GM12874 (cell line): Measurements from ENCODE around the gene NOL4L.

ENCODE experiments used
- TF ChIP-seq, protein P1 (sequence below): IDR thresholded peaks from 2 replicates; pipeline ENCODE4 v1.5.1; 2011; ENCODE audit warnings: low read depth, mild to moderate bottlenecking, control low read depth, low read length, moderate library complexity; ENCODE audit not compliant: insufficient read depth

Gene NOL4L

DNA sequence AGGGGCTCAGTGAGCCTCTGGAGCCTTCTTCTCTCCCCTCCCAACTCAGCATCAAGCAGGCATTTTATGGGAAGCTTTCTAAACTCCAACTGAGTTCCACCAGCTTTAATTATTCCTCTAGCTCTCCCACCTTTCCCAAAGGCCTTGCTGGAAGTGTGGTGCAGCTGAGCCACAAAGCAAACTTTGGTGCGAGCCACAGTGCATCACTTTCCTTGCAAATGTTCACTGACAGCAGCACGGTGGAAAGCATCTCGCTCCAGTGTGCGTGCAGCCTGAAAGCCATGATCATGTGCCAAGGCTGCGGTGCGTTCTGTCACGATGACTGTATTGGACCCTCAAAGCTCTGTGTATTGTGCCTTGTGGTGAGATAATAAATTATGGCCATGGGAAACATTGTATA, 148.2 kb downstream of the NOL4L start:
- TF ChIP-seq, protein P1, sequence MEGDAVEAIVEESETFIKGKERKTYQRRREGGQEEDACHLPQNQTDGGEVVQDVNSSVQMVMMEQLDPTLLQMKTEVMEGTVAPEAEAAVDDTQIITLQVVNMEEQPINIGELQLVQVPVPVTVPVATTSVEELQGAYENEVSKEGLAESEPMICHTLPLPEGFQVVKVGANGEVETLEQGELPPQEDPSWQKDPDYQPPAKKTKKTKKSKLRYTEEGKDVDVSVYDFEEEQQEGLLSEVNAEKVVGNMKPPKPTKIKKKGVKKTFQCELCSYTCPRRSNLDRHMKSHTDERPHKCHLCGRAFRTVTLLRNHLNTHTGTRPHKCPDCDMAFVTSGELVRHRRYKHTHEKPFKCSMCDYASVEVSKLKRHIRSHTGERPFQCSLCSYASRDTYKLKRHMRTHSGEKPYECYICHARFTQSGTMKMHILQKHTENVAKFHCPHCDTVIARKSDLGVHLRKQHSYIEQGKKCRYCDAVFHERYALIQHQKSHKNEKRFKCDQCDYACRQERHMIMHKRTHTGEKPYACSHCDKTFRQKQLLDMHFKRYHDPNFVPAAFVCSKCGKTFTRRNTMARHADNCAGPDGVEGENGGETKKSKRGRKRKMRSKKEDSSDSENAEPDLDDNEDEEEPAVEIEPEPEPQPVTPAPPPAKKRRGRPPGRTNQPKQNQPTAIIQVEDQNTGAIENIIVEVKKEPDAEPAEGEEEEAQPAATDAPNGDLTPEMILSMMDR = no peak

DNA sequence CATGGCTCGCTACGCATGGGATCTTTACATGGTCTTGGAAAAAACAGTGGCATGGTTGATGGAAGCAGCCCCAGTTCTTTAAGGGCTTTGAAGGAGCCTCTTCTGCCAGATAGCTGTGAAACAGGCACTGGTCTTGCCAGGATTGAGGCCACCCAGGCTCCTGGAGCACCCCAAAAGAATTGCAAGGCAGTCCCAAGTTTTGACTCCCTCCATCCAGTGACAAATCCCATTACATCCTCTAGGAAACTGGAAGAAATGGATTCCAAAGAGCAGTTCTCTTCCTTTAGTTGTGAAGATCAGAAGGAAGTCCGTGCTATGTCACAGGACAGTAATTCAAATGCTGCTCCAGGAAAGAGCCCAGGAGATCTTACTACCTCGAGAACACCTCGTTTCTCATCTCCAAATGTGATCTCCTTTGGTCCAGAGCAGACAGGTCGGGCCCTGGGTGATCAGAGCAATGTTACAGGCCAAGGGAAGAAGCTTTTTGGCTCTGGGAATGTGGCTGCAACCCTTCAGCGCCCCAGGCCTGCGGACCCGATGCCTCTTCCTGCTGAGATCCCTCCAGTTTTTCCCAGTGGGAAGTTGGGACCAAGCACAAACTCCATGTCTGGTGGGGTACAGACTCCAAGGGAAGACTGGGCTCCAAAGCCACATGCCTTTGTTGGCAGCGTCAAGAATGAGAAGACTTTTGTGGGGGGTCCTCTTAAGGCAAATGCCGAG, 148.8 kb downstream of the NOL4L start:
- TF ChIP-seq, protein P1 = no peak

DNA sequence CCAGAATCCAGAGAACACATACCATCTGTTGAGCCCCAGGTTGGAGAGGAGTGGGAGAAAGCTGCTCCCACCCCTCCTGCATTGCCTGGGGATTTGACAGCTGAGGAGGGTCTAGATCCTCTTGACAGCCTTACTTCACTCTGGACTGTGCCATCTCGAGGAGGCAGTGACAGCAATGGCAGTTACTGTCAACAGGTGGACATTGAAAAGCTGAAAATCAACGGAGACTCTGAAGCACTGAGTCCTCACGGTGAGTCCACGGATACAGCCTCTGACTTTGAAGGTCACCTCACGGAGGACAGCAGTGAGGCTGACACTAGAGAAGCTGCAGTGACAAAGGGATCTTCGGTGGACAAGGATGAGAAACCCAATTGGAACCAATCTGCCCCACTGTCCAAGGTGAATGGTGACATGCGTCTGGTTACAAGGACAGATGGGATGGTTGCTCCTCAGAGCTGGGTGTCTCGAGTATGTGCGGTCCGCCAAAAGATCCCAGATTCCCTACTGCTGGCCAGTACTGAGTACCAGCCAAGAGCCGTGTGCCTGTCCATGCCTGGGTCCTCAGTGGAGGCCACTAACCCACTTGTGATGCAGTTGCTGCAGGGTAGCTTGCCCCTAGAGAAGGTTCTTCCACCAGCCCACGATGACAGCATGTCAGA, 149.6 kb downstream of the NOL4L start:
- TF ChIP-seq, protein P1 = no peak

DNA sequence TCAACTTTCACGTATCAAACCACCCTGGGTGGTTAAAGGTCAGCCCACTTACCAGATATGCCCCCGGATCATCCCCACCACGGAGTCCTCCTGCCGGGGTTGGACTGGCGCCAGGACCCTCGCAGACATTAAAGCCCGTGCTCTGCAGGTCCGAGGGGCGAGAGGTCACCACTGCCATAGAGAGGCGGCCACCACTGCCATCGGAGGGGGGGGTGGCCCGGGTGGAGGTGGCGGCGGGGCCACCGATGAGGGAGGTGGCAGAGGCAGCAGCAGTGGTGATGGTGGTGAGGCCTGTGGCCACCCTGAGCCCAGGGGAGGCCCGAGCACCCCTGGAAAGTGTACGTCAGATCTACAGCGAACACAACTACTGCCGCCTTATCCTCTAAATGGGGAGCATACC, 150.7 kb downstream of the NOL4L start:
- TF ChIP-seq, protein P1 = no peak

DNA sequence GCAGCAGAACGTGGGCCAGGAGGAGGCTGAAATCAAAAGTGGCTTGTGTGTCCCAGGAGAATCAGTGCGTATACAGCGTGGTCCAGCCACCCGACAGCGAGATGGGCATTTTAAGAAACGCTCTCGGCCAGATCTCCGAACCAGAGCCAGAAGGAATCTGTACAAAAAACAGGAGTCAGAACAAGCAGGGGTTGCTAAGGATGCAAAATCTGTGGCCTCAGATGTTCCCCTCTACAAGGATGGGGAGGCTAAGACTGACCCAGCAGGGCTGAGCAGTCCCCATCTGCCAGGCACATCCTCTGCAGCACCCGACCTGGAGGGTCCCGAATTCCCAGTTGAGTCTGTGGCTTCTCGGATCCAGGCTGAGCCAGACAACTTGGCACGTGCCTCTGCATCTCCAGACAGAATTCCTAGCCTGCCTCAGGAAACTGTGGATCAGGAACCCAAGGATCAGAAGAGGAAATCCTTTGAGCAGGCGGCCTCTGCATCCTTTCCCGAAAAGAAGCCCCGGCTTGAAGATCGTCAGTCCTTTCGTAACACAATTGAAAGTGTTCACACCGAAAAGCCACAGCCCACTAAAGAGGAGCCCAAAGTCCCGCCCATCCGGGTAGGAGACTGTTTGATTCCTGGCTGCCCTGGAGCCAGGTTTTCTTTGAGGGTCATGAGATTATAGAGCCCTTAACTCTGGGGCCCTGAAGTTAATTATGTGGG, 151.7 kb downstream of the NOL4L start:
- TF ChIP-seq, protein P1 = no peak

DNA sequence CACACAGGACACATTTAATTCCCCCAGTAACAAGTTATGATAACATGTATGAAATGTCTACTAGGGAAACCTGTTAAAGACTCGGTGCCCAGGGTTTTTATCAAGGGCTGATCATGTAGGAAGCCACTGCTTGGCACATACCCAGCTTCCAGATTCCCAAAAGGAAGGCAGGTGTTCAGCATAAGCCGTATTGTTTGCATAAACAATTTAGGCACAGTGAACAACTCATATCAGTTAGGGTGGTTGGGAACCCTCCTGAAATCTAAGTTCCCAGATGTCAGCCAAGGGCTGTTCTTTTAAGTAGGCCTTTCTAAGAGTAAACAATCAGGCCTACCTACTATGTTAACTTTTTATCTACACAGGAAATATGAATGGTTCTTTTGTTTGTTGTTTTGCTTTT, 152.9 kb downstream of the NOL4L start:
- TF ChIP-seq, protein P1 = no peak

DNA sequence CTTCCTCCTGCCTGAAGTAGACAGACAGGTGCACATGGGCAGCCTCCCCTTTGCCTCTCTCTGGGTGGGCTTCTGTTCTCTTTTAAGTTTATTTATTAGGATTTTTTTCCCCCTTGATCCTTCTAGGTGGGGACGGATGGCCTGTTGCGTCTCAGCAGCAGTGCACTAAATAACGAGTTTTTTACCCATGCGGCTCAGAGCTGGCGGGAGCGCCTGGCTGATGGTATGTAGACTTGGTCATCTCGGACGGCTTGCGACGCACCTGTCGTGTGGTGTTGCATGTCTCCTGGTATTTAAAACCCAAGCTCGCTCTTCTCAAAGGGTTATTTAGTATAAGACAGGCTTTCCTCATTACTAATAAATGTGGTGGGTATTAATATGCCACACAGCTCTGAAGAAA, 153.7 kb downstream of the NOL4L start:
- TF ChIP-seq, protein P1 = no peak
